COLO668 (cell line): ENCODE measurements around the gene SUV39H1.

Experiments used
- DNase-seq: peaks from one replicate; lab custom pipeline; 2025; ENCODE audit not compliant: unreplicated experiment; lab: John Stamatoyannopoulos, UW

Gene SUV39H1

DNA sequence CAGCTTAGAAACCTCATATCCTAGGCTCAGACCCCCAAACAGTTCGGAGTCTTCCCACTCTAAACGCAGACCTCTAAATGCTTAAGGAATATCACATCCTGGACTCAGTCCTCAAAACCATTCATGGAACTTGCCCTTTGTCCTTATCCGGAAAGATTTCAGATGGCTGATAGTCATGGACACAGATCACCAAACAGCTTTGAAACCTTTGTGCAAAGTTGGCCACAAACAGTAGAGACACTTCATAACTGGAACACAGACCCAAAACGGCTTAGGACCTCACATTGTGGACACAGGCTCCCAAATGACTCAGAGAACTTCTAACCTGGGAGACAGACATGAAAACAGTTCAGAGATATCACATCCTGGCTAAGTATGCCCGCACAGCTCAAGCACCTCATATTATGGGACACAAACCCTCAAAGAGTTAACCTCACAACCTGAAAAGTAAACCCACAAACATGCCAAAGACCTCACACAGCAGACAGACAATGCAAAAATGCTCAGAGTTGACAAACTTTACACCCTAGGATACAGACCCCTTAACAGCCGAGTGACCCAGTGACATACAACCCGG, 15.5 kb downstream of the SUV39H1 start:
- no peak for DNase-seq

DNA sequence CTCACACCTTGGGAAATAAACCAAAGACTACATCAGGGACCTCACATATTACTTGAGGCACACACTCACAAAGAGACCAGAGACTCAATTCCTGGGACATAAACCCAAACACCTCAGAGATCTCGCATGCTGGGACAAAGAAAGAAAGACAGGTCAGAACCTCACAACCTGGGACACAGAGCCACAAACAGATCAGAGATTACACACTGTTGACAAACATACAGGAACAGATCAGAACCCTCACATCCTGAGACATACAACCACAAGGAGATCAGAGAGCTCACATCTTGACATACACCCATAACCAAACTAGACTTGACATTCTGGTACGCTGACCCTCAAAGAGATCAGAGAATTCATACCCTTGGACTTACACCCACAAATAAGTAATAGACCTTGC, 17.3 kb downstream of the SUV39H1 start:
- DNase-seq: no peak

- DNase-seq: no peak
Observed at GRCh38 chrX:48714573-48714972, 18.0 kb downstream of the SUV39H1 start.

- no peak for DNase-seq
Observed at GRCh38 chrX:48715072-48715471, 18.5 kb downstream of the SUV39H1 start.

GRCh38 chrX:48715876-48716502, 19.5 kb downstream of the SUV39H1 start:
- DNase-seq: no peak

GRCh38 chrX:48719958-48720357, 23.4 kb downstream of the SUV39H1 start:
- no peak for DNase-seq

DNA sequence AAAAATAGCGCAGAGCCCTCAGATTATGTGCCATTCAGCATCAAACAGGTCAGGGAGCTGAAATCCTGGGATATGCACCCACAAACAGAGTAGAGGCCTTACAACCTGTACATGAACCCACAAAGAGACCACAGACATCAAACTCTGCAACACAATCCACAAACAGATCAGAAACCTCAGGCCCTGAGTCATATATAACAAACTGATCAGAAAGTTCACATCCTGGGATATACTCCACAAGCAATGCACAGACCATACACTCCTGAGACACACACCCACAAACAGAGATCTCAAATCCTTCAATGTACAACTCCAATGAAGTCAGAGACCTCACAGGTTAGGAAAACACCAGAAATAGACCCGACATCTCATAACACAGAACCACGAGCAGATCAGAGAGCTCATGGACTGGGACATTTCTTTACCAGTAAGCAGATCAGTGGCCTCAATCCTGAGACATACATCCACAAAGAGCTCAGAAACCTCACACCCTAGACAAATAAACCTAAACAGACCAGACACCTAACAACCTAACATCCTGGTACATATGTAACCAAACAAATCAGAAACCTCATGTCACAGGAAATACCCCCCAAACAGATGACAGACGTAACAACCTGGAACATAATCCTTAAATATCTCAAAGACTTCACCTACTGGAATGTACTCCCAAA, 24.2 kb downstream of the SUV39H1 start:
- no peak for DNase-seq

GRCh38 chrX:48721916-48722315, 25.4 kb downstream of the SUV39H1 start:
- DNase-seq: no peak

DNA sequence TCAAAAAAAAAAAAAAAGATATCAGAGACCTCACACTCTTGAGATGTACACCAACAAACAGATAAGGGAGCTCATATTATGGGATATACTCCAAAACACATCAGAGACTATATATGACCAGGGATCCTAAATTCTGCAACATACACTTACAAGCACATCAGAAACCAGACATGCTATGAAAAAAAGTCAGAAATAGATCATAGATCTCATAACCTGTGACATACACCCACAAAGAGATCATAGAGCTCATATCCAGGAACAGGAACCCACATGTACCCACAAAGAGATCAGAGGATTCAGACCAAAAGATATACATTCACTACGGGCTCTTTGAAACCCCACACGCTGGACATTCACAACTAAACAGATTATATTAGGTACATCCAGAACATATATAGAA, 30.1 kb downstream of the SUV39H1 start:
- no peak for DNase-seq

DNA sequence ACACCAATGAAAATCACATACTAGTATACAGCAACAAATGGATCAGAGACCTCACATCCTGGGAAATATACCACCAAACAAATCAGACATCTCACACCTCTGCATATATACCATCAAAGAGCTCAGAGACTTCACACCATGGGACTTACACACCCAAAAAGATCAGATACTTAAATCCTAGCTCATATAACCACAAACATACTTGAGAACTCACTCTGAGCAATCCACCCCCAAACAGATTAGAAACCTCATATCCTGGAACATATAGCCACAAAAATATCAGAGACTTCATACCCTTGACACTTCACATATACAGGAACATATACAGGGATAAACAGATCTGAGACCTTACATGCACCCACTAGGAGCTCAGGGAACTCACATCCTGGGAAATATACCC, 32.1 kb downstream of the SUV39H1 start:
- DNase-seq: no peak

DNA sequence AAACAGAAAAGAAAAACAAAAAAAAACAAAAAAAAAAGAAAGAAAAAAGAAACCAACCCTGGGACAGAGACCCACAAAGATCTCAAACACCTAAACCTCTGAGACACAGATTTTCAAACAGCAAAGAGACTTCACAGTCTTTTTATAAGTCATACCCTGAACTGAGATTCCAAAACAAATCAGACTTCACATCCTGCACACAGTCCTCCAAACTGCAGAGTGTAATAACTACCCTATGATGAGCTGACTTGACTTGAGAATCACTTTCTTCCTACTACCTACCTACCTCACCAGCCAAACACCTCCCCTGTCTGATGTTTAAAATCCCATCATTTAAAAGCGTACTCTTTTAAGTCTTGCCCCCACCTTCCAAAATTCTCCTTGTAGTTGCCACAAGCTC, 39.8 kb downstream of the SUV39H1 start:
- DNase-seq: no peak

DNA sequence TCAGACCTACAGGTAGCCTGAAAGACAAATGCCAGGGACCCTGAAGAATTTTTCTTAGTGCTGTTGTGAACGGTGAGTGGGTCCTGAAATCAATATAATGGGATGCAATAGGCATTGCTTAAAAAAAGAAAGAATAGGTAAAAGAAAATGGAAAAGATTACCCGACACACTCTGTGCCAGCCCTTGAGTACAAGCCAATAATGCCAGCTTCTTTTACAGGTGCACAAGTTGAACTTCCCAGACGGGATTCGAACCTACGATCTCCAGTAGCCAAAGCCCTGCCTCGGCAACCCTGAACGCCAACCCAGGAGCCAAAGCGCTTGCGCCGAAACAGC, 40.3 kb downstream of the SUV39H1 start:
- no peak for DNase-seq

GRCh38 chrX:48737213-48737938, 40.8 kb downstream of the SUV39H1 start:
- peak; percentile 93 for DNase-seq

- DNase-seq: no peak
Observed at GRCh38 chrX:48737940-48738339, 41.4 kb downstream of the SUV39H1 start.

DNA sequence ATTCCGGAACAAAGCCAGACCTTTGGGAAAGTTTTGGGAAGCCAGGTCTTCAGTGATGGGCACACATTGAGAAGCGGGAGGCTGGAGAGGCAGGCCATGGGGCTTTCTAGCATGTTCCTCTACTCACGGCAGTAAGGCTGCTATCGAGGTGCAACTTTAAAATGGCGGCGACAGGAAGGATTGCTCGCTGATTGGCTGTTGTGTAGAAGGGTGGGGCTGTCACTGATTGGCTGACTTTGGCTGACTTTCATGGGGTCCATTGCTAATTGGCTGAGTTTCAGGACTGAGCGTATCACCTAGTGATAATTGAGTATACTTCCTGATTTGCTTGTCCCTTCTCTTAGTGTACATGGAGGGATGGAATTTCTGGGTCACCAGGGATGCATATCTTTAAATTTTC, 45.3 kb downstream of the SUV39H1 start:
- DNase-seq: no peak

DNA sequence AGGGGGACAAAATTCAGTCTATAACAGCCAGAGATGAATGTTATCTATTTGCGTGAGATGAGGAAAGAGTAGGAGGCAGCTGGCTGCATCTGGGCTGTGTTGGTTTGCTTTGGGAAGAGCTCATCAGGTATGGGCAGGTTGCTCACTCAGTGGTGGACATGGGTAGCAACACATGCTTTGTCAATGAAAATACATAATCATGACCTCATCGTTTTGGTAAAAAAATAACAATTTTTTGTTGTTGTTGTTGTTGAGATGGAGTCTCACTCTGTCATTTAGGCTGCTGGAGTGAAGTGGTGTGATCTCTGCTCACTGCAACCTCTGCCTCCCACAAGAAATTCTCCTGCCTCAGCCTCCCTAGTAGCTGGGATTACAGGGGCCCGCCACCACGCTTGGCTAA, 48.7 kb downstream of the SUV39H1 start:
- DNase-seq: no peak

DNA sequence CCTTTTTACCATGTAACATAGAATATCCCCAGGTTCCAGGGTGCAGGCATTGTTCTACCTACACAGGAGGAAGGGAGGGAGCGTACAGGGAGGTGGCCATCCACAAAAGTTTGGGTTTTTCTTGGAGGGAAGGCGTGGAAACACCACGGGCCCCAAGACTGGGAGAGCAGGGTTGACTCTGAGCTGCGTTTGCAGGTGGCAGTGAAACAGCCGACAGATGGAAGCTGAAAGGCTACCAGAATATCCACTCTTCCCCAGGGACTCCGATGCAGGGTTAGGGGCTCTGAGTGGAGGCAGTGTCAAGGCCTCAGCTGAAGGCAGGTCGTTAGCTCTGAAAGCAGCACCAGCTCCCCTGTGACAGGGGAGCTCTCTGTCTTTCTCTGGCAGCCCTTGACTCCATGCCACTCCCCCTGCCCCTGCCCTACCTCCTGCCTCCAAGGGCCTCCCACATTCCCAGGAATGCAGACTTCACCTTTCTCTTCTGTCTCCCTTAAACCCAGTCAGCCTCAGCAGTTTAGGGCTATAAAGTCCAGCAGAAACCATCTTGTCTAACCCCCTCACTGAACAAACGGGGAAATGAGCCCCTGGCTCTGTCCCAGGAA, 51.0 kb downstream of the SUV39H1 start:
- DNase-seq: no peak

DNA sequence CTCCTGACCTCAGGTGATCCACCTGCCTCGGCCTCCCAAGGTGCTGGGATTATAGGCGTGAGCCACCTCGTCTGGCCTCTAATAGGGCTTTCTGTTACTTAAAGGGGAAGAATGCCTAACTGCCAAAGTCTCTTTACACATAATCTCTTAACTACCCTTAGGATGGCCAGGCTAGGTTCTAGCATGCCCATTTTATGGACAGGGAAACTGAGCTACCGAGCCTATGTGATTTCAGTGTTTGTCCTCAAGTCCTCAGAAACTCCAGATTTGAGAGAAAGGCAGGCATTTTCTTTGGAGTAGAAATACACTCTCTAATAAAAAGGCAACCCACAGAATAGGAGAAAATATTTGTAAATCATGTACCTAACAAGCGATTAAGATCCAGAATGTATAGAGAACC, 52.6 kb downstream of the SUV39H1 start:
- no peak for DNase-seq

DNA sequence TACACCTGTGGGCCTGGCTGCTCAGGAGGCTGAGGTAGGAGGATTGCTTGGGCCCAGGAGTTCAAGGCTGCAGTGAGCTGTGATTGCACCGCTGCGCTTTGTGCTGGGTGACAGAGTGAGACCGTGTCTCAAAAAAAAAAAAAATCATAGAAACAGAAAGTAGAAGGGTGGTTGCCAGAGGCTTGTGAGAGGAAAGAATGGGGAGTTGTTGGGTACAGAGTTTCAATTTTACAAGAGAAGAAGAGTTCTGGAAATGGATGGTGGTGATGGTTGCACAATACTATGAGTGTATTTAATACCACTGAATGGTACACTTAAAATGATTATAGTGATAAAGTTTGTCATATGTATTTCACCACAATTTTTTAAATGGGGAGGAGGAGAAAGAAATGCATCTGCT, 54.8 kb downstream of the SUV39H1 start:
- no peak for DNase-seq

DNA sequence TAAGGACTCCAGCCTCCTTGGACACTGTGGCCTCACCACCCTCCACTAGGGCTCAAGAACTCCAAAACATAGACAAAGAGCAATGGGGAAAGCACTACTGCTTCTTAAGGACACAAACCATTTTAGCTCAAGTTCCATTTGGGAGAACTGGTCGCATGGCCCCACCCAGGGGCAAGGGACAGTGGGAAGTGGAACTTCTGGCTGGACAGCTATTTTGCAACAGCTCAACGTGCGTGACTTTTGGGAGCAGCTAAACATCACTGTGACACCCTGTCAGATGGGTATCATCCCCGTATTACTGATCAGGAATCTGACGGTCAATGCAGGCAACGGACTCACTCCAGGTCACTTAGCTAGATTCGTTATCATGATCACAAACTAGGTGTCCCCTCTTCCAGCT, 56.0 kb downstream of the SUV39H1 start:
- no peak for DNase-seq

- DNase-seq: no peak
Observed at GRCh38 chrX:48753708-48754228, 57.2 kb downstream of the SUV39H1 start.

GRCh38 chrX:48754238-48754637, 57.7 kb downstream of the SUV39H1 start:
- DNase-seq: no peak
